T-cell (primary cell): ENCODE data around the gene SPATA20. TPM values are rescaled to one million over a fixed set of nuclear protein-coding genes. Genes with fewer than 3 reads are reported as not detected.

Source experiments
- ATAC-seq, 4 experiments: fragments of 200-7000 bp in 3 of 4; fragments of 150-1000 bp in 1 of 4; cut with Tn5 transposase; replicated peaks in 1 of 4; 1 replicate in 3 of 4; 2 replicates in 1 of 4; pipeline ENCODE4 v1.10.0; 2021; ENCODE audit warnings: moderate library complexity in 3 of 4, mild to moderate bottlenecking in 2 of 4, moderate number of reproducible peaks in 1 of 4
- CTCF ChIA-PET, 2 donors: fragments of 300-600 bp; sonication (Branson Sonifier 250); formaldehyde crosslinking; loops; one replicate each; lab custom pipeline; 2022; ENCODE audit warnings: antibody characterized with exemption in 2 of 2; lab: Charles Lee
- POLR2A ChIA-PET, 2 donors: fragments of 300-600 bp; sonication (Branson Sonifier 250); formaldehyde crosslinking; loops; one replicate each; lab custom pipeline; 2022; ENCODE audit warnings: antibody characterized with exemption in 2 of 2; lab: Charles Lee
- DNase-seq, 35 experiments: peaks; one replicate each; pipeline versions ENCODE4 v3.0.0 to v3.0.0-alpha.2; 2013 to 2023
- H3K27ac ChIP-seq: one replicate; pipeline ENCODE4 v1.5.1; 2013; ENCODE audit warnings: low read length
- H3K27me3 ChIP-seq, 2 experiments: replicated peaks in 1 of 2; 1 replicate in 1 of 2; 2 replicates in 1 of 2; pipeline versions ENCODE4 v1.6.1 to v1.7.0; 2013; ENCODE audit warnings: low read length in 1 of 2, mixed read lengths in 1 of 2; ENCODE audit not compliant: control insufficient read depth in 2 of 2, insufficient read depth in 2 of 2; ENCODE audit errors: extremely low read depth in 1 of 2
- H3K36me3 ChIP-seq, 2 donors: 1 replicate in 1 of 2; 2 replicates in 1 of 2; pipeline versions ENCODE4 v1.6.1 to v1.7.0; 2013; ENCODE audit warnings: low read length in 1 of 2; ENCODE audit not compliant: control insufficient read depth in 2 of 2, insufficient read depth in 1 of 2; ENCODE audit errors: extremely low read depth in 1 of 2
- H3K4me1 ChIP-seq, 2 experiments: 1 replicate in 1 of 2; 2 replicates in 1 of 2; pipeline versions ENCODE4 v1.6.1 to v1.7.0; 2013; ENCODE audit warnings: low read length in 2 of 2, mixed read lengths in 1 of 2; ENCODE audit not compliant: insufficient read depth in 2 of 2, control insufficient read depth in 1 of 2; ENCODE audit errors: extremely low read depth in 1 of 2
- H3K4me3 ChIP-seq, 2 donors: 1 replicate in 1 of 2; 2 replicates in 1 of 2; pipeline versions ENCODE4 v1.5.1 to v1.7.0; 2013; ENCODE audit warnings: mild to moderate bottlenecking in 2 of 2, low read length in 1 of 2, moderate library complexity in 1 of 2; ENCODE audit not compliant: control insufficient read depth in 1 of 2; ENCODE audit errors: extremely low read depth in 1 of 2
- H3K9me3 ChIP-seq: 2 replicates; pipeline ENCODE4 v1.7.0; 2013
- H3K27ac Mint-ChIP-seq, 2 donors: one replicate each; pipeline ENCODE4 v1.8.0; 2020 to 2021; ENCODE audit warnings: mild to moderate bottlenecking in 2 of 2, mixed read lengths in 2 of 2
- H3K27me3 Mint-ChIP-seq, 2 donors: one replicate each; pipeline ENCODE4 v1.8.0; 2021 to 2022; ENCODE audit warnings: mixed read lengths in 2 of 2
- H3K36me3 Mint-ChIP-seq: one replicate; pipeline ENCODE4 v1.8.0; 2021; ENCODE audit warnings: mixed read lengths
- H3K4me1 Mint-ChIP-seq, 3 donors: one replicate each; pipeline ENCODE4 v1.8.0; 2020 to 2022; ENCODE audit warnings: mixed read lengths in 3 of 3, mild to moderate bottlenecking in 1 of 3
- H3K4me3 Mint-ChIP-seq, 3 donors: one replicate each; pipeline ENCODE4 v1.8.0; 2020 to 2022; ENCODE audit warnings: mild to moderate bottlenecking in 3 of 3, mixed read lengths in 3 of 3, moderate library complexity in 3 of 3
- H3K9me3 Mint-ChIP-seq, 3 donors: one replicate each; pipeline ENCODE4 v1.8.0; 2020 to 2022; ENCODE audit warnings: mixed read lengths in 3 of 3
- WGBS: methylation state at CpG from one replicate; pipeline ENCODE4 v1.1.5; 2013; ENCODE audit warnings: missing lambda C conversion rate; ENCODE audit not compliant: insufficient coverage; 5-methylcytosine and 5-hydroxymethylcytosine counted together
- total RNA-seq, 35 experiments: library from RNA in 6 of 35; stranded (reverse) in 6 of 35; fragments of 120-200 nt in 1 of 35; gene quantifications; one replicate each; pipeline versions ENCODE4 v1.2.1 to v1.2.4 and lab custom pipeline; 2013 to 2026

The SPATA20 gene
- total RNA-seq, 5 donors from 2014 or later (not counting 1 experiment from before 2014, with no cell fraction given) = 8.9 to 25.7 (median 20.3) TPM

DNA sequence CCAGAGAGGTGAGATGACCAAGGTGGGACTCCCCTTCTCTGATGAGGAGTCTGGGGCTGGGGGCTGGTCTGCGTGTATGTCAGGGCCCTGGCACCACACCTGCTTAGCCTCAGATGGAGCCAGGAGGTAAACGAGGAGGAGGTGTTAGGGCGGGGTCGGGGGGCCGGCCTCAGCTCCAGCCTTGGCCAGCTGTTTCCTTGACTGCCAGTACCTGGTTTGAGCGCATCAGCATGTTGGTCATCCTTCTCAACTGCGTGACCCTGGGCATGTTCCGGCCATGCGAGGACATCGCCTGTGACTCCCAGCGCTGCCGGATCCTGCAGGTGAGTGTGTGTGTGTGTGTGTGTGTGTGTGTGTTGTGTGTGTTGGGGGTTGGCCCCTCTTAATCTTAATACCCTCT, 21.7 kb downstream of the SPATA20 start:
- ATAC-seq = no peak
- Histone ChIP-seq H3K4me1 (peaks cover 0 to 3% of the 10 kb centered on the region in 2 experiments), H3K27me3 (peaks cover 0 to 67% of the 10 kb centered on the region in 2 experiments), H3K9me3 (no peaks in the 10 kb centered on the region), H3K27ac (no peak overlapping the region), H3K4me3 (no peak overlapping the region), H3K36me3 (no peaks in the 10 kb centered on the region)
- H3K4me1 Mint-ChIP-seq = peaks cover 6 to 15% (median 14%) of the 10 kb centered on the region in 3 donors
- ChIA-PET CTCF (no interaction called here), POLR2A (no interaction called here)
- H3K27me3 Mint-ChIP-seq = peaks cover 48% of the 10 kb centered on the region in 2 donors
- no peak for DNase-seq
- no peaks in the 10 kb centered on the region for H3K36me3 Mint-ChIP-seq
- H3K9me3 Mint-ChIP-seq = no peaks in the 10 kb centered on the region
- H3K27ac Mint-ChIP-seq = no peak overlapping the region
- 78% methylated on average over 5 of the region's 12 CpGs for WGBS
- H3K4me3 Mint-ChIP-seq = no peak overlapping the region

DNA sequence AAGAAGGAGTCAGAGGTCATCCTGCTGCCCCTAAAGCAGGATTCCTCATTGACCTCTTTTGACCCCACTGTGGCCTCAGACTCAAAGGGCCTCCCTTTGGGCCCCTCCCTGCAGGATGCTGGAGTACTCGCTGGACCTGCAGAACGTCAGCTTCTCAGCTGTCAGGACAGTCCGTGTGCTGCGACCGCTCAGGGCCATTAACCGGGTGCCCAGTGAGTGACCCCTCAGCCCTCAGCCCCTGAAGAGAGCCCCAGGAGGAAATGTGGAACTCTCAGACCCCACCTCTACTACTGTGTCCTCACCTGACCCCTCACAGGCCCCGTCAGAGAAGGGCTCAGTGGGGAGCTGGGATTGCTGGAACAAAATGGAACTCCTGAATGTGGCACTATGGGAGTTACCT, 22.6 kb downstream of the SPATA20 start:
- peaks cover 6 to 14% (median 12%) of the 10 kb centered on the region in 3 donors for H3K4me1 Mint-ChIP-seq
- no peaks in the 10 kb centered on the region for H3K36me3 Mint-ChIP-seq
- Histone ChIP-seq H3K4me1 (peaks cover 0 to 3% of the 10 kb centered on the region in 2 experiments), H3K36me3 (no peaks in the 10 kb centered on the region), H3K4me3 (no peak overlapping the region), H3K27ac (no peak overlapping the region), H3K9me3 (no peaks in the 10 kb centered on the region), H3K27me3 (peaks cover 0 to 59% of the 10 kb centered on the region in 2 experiments)
- no peak for ATAC-seq
- WGBS = 92% methylated on average over 6 of the region's 7 CpGs
- POLR2A ChIA-PET = no interaction called here
- DNase-seq = no peak
- no peaks in the 10 kb centered on the region for H3K9me3 Mint-ChIP-seq
- H3K27me3 Mint-ChIP-seq = peaks cover 40 to 41% of the 10 kb centered on the region in 2 donors
- no peak overlapping the region for H3K27ac Mint-ChIP-seq
- CTCF ChIA-PET = no interaction called here
- H3K4me3 Mint-ChIP-seq = no peak overlapping the region

DNA sequence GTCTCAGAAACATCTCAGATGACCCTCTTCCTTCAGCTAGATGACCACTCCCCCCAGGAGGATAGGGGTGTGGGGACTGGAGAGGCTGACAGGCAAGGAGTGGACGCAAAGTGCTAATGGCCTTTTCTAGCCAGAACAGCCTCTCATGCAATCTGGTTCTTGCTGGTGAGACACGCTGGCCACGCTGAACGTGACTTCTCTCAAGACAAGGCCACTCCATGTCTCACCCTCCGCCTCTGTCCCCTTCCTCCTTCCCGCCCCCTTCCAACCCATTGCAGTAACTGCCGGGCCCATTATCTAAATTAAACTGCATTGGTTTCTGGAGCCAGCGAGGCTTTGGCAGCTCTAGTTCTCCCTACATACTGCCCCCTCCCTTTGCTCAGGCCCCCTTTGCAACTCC, 23.1 kb downstream of the SPATA20 start:
- no peak overlapping the region for H3K4me3 ChIP-seq
- H3K36me3 Mint-ChIP-seq = no peaks in the 10 kb centered on the region
- no peak overlapping the region for H3K27ac Mint-ChIP-seq
- no peak overlapping the region for H3K4me3 Mint-ChIP-seq
- H3K36me3 ChIP-seq = no peaks in the 10 kb centered on the region
- peaks cover 0 to 54% of the 10 kb centered on the region in 2 experiments for H3K27me3 ChIP-seq
- peaks cover 36 to 38% of the 10 kb centered on the region in 2 donors for H3K27me3 Mint-ChIP-seq
- no peak for DNase-seq
- POLR2A ChIA-PET = no interaction called here
- WGBS = 85% methylated on average over 6 of the region's 8 CpGs
- no peaks in the 10 kb centered on the region for H3K9me3 Mint-ChIP-seq
- peaks cover 6 to 10% (median 9%) of the 10 kb centered on the region in 3 donors for H3K4me1 Mint-ChIP-seq
- no peak for ATAC-seq
- H3K27ac ChIP-seq = no peak overlapping the region
- H3K4me1 ChIP-seq = peaks cover 0 to 1% of the 10 kb centered on the region in 2 experiments
- CTCF ChIA-PET = no interaction called here
- no peaks in the 10 kb centered on the region for H3K9me3 ChIP-seq

DNA sequence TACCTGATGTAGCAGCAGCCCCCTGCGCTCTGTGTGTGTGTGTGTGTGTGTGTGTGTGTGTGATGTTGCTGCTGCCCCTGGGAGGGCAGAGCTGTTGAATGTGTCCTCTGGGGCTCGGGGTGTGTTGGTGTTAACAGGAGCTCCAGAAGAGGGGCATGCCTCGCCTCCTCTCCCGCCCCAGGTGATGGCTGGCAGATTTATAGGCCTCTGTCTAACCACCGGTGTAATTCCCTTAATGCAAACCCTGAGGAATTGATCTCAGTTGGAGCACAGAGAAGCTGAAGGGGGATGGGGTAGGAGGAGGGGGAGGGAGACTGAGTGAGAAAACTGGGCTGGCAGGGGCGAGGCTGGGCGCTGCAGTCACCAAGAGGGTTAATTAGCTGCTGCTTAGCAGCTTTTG, 23.6 kb downstream of the SPATA20 start:
- no peak for ATAC-seq
- peaks cover 32 to 35% of the 10 kb centered on the region in 2 donors for H3K27me3 Mint-ChIP-seq
- DNase-seq = no peak
- CTCF ChIA-PET = no interaction called here
- WGBS = 69% methylated on average over 7 of the region's 7 CpGs
- no peaks in the 10 kb centered on the region for H3K36me3 Mint-ChIP-seq
- H3K27ac ChIP-seq = no peak overlapping the region
- no peak overlapping the region for H3K4me3 Mint-ChIP-seq
- H3K27ac Mint-ChIP-seq = no peak overlapping the region
- H3K9me3 Mint-ChIP-seq = no peaks in the 10 kb centered on the region
- no peak overlapping the region for H3K4me3 ChIP-seq
- peaks cover 5 to 6% (median 6%) of the 10 kb centered on the region in 3 donors for H3K4me1 Mint-ChIP-seq
- H3K36me3 ChIP-seq = no peaks in the 10 kb centered on the region
- POLR2A ChIA-PET = no interaction called here
- no peaks in the 10 kb centered on the region for H3K4me1 ChIP-seq
- no peaks in the 10 kb centered on the region for H3K9me3 ChIP-seq
- peaks cover 0 to 49% of the 10 kb centered on the region in 2 experiments for H3K27me3 ChIP-seq

DNA sequence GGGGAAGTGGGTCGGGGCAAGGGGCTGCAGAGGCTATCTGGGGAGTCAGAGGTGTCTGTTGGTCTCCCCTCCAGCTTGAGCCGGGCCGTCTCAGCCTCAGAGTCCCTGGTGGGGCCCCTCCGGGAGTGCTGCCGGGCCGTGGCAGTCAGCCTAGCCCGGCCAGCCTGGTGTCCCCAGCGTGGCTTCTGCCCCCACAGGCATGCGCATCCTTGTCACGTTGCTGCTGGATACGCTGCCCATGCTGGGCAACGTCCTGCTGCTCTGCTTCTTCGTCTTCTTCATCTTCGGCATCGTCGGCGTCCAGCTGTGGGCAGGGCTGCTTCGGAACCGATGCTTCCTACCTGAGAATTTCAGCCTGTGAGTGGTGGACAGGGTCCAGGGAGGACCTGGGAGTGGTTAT, 24.7 kb downstream of the SPATA20 start:
- DNase-seq (no peak), ATAC-seq (no peak)
- POLR2A ChIA-PET = no interaction called here
- H3K27me3 Mint-ChIP-seq = peaks cover 20 to 23% of the 10 kb centered on the region in 2 donors
- H3K9me3 Mint-ChIP-seq = no peaks in the 10 kb centered on the region
- no peaks in the 10 kb centered on the region for H3K4me1 Mint-ChIP-seq
- no peak overlapping the region for H3K27ac Mint-ChIP-seq
- Histone ChIP-seq H3K36me3 (no peaks in the 10 kb centered on the region), H3K4me1 (no peaks in the 10 kb centered on the region), H3K4me3 (no peak overlapping the region), H3K9me3 (no peaks in the 10 kb centered on the region), H3K27ac (no peak overlapping the region), H3K27me3 (peaks cover 0 to 43% of the 10 kb centered on the region in 2 experiments)
- CTCF ChIA-PET = interaction anchor here in 1 of 2 donors (0.6 kb wide), 1 partner anchor 53 kb away, joined by 3 read pairs; no protein-coding TSS in a partner anchor
- no peak overlapping the region for H3K4me3 Mint-ChIP-seq
- H3K36me3 Mint-ChIP-seq = no peaks in the 10 kb centered on the region
- WGBS = 77% methylated on average over 18 of the region's 19 CpGs

DNA sequence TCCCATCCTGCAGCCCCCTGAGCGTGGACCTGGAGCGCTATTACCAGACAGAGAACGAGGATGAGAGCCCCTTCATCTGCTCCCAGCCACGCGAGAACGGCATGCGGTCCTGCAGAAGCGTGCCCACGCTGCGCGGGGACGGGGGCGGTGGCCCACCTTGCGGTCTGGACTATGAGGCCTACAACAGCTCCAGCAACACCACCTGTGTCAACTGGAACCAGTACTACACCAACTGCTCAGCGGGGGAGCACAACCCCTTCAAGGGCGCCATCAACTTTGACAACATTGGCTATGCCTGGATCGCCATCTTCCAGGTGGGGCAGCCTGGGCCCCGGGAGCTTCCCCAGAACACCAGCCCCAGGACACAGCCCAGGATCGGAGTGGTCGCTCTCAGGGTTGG, 25.6 kb downstream of the SPATA20 start:
- Histone ChIP-seq H3K27me3 (peaks cover 0 to 41% of the 10 kb centered on the region in 2 experiments), H3K27ac (no peak overlapping the region), H3K4me3 (no peak overlapping the region), H3K36me3 (no peaks in the 10 kb centered on the region), H3K4me1 (no peaks in the 10 kb centered on the region), H3K9me3 (no peaks in the 10 kb centered on the region)
- DNase-seq = no peak
- H3K27ac Mint-ChIP-seq = no peak overlapping the region
- no peaks in the 10 kb centered on the region for H3K9me3 Mint-ChIP-seq
- ATAC-seq = no peak
- H3K27me3 Mint-ChIP-seq = peaks cover 14 to 15% of the 10 kb centered on the region in 2 donors
- no peak overlapping the region for H3K4me3 Mint-ChIP-seq
- no peaks in the 10 kb centered on the region for H3K36me3 Mint-ChIP-seq
- POLR2A ChIA-PET = no interaction called here
- H3K4me1 Mint-ChIP-seq = no peaks in the 10 kb centered on the region
- CTCF ChIA-PET = no interaction called here
- WGBS = 89% methylated on average over 14 of the region's 20 CpGs
